ENCODE data around the gene DNAH17. TPM values are rescaled to one million over a fixed set of nuclear protein-coding genes. Genes with fewer than 3 reads are reported as not detected.

DNAH17 gene
- polyA plus RNA-seq, 1 of the 3 experiments (the other 2 are of a cell fraction), result not detected

DNA sequence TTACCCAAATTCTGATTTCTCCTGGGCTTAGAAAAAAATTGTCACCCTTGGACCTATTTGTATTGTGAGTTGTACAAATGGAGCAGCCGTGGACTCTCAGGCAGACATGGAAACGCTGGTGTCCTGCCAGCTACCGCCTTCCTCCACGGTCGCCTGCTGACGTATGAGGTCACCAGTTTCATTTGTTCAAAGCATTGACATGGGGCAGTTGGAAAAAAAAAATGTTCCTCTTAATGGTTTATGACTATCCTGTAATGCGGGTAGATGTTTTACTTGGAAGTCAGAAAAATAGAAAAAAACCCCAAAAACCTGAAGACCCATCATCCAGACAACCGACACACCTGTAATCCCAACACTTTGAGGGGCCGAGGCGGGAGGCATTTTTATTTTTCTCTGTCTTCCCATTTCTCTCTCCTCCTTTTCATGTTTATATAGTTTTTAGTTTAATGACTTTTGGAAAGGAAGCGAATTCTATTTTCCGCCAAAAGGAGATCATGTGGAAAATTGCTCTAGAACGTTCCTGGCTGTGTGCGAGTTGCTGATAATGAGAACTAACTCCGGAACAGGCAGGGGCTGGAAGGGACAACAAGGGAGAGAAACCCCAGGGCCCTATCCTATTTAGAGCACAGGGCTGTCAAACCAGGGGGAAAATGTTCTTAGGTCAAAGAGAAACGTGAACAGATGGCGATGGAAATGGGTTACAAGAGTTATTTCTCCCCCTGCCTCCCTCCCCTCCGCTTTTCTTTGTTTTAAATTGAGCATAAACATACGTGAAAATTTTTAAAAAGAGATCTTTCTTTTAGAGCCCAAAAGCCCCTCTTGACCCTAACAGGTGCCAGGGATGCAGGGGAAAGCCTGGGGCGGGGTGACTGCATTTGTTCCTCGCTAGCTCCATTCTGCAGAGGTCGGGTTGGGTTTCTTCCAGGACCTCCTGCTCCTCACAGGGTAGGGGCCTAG is 13.7 kb downstream of the DNAH17 start (continued):
- TF ChIP-seq, protein P1, sequence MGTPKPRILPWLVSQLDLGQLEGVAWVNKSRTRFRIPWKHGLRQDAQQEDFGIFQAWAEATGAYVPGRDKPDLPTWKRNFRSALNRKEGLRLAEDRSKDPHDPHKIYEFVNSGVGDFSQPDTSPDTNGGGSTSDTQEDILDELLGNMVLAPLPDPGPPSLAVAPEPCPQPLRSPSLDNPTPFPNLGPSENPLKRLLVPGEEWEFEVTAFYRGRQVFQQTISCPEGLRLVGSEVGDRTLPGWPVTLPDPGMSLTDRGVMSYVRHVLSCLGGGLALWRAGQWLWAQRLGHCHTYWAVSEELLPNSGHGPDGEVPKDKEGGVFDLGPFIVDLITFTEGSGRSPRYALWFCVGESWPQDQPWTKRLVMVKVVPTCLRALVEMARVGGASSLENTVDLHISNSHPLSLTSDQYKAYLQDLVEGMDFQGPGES (IDR thresholded peaks at IDR 0.05; ENCODE audit: low read depth, low read length), result no peak
- TF ChIP-seq FOSL2 (IDR thresholded peaks at IDR 0.05; ENCODE audit: borderline replicate concordance, low read depth) (no peak), CHD2 (IDR thresholded peaks at IDR 0.05; ENCODE audit: low read length, partially characterized antibody) (no peak), TEAD4 (IDR thresholded peaks at IDR 0.05; ENCODE audit: borderline replicate concordance, insufficient read depth) (no peak), NFIC (IDR thresholded peaks at IDR 0.05; ENCODE audit: borderline replicate concordance) (no peak), SMC3 (IDR thresholded peaks at IDR 0.05; ENCODE audit: low read depth, low read length) (no peak), SIN3A (IDR thresholded peaks at IDR 0.05; ENCODE audit: borderline replicate concordance, low read depth, low read length) (no peak)
- TF ChIP-seq, protein P2, sequence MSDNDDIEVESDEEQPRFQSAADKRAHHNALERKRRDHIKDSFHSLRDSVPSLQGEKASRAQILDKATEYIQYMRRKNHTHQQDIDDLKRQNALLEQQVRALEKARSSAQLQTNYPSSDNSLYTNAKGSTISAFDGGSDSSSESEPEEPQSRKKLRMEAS (IDR thresholded peaks at IDR 0.05; ENCODE audit: low read depth), result no peak

DNA sequence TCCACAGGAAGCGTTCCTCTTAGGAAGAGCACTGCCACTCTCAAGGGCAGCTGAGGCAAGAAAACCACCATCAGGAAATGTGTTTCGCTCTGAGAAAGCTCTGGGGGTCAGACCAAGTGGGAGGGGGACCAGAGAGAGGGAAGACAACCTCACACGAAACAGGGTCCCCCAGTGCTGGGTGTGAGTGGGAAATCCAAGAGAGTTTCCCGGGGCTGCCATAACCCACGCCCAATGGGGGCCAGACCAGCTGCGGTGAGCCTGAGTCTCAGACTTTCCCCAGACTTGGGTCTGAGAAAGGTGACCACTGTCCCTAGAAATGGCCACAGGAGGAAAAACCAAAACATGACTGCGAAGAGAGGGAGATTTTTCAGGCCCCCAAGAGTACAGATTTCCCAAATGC is 14.5 kb downstream of the DNAH17 start:
- TF ChIP-seq TEAD4 (IDR thresholded peaks at IDR 0.05; ENCODE audit: borderline replicate concordance, insufficient read depth), result no peak
- TF ChIP-seq, protein P2 (IDR thresholded peaks at IDR 0.05; ENCODE audit: low read depth), result no peak
- TF ChIP-seq, protein P3, sequence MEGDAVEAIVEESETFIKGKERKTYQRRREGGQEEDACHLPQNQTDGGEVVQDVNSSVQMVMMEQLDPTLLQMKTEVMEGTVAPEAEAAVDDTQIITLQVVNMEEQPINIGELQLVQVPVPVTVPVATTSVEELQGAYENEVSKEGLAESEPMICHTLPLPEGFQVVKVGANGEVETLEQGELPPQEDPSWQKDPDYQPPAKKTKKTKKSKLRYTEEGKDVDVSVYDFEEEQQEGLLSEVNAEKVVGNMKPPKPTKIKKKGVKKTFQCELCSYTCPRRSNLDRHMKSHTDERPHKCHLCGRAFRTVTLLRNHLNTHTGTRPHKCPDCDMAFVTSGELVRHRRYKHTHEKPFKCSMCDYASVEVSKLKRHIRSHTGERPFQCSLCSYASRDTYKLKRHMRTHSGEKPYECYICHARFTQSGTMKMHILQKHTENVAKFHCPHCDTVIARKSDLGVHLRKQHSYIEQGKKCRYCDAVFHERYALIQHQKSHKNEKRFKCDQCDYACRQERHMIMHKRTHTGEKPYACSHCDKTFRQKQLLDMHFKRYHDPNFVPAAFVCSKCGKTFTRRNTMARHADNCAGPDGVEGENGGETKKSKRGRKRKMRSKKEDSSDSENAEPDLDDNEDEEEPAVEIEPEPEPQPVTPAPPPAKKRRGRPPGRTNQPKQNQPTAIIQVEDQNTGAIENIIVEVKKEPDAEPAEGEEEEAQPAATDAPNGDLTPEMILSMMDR (IDR thresholded peaks at IDR 0.05), result no peak
- TF ChIP-seq YY1 (IDR thresholded peaks at IDR 0.05; ENCODE audit: low read depth), result no peak
- POLR2A ChIA-PET, result no interaction called here
- WGBS (ENCODE audit: low lambda C conversion rate), result 83% methylated on average over 7 of the region's 7 CpGs
- Histone ChIP-seq H2AFZ (ENCODE audit: low read depth) (no peak overlapping the region), H3K4me3 (ENCODE audit: low read depth in 2 of 2, low read length in 1 of 2) (no peak overlapping the region), H3K27me3 (ENCODE audit: insufficient read depth) (0 out of 2 replicates have a peak, but pooled peaks cover 9% of the 10 kb centered on the region), H3K79me2 (ENCODE audit: insufficient read depth) (no peaks in the 10 kb centered on the region), H3F3A (replicated peaks; ENCODE audit: insufficient read depth) (peaks cover 7% of the 10 kb centered on the region), H3K4me2 (no peak overlapping the region), H3K27ac (ENCODE audit: low read depth in 2 of 2, low read length in 1 of 2) (no peak overlapping the region), H4K20me1 (ENCODE audit: insufficient read depth) (no peaks in the 10 kb centered on the region), H3K9me3 (no peaks in the 10 kb centered on the region), H3K4me1 (ENCODE audit: control insufficient read depth in 1 of 2, insufficient read depth in 2 of 2, low read depth in 1 of 2, low read length in 1 of 2) (peaks cover under 1 to 2% of the 10 kb centered on the region in 2 experiments; a peak in 2 of 4 replicates), H3K9me2 (no peaks in the 10 kb centered on the region), H3K36me3 (replicated peaks in 1 of 2; ENCODE audit: control insufficient read depth in 1 of 2, insufficient read depth in 2 of 2, low read length in 1 of 2) (no peaks in the 10 kb centered on the region), H3K9ac (no peak overlapping the region)
- no peak for DNase-seq
- CTCF ChIA-PET, result no interaction called here

All from SK-N-SH (cell line).